HL-60 (cell line): Measurements from ENCODE around the gene MYO7A.

Source experiments
- GABPA ChIP-seq: IDR thresholded peaks from 2 replicates; pipeline ENCODE4 v1.6.1; 2012; ENCODE audit warnings: low read depth
- POLR2AphosphoS5 ChIP-seq: IDR thresholded peaks from 2 replicates; pipeline ENCODE4 v1.6.1; 2012; ENCODE audit warnings: low read depth
- TF ChIP-seq, protein P1 (sequence below): IDR thresholded peaks from one replicate; pipeline ENCODE4 v1.5.1; 2011; ENCODE audit warnings: low read length, control low read depth, inconsistent platforms; ENCODE audit not compliant: insufficient read depth

- TF ChIP-seq, protein P1, sequence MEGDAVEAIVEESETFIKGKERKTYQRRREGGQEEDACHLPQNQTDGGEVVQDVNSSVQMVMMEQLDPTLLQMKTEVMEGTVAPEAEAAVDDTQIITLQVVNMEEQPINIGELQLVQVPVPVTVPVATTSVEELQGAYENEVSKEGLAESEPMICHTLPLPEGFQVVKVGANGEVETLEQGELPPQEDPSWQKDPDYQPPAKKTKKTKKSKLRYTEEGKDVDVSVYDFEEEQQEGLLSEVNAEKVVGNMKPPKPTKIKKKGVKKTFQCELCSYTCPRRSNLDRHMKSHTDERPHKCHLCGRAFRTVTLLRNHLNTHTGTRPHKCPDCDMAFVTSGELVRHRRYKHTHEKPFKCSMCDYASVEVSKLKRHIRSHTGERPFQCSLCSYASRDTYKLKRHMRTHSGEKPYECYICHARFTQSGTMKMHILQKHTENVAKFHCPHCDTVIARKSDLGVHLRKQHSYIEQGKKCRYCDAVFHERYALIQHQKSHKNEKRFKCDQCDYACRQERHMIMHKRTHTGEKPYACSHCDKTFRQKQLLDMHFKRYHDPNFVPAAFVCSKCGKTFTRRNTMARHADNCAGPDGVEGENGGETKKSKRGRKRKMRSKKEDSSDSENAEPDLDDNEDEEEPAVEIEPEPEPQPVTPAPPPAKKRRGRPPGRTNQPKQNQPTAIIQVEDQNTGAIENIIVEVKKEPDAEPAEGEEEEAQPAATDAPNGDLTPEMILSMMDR, result no peak
- TF ChIP-seq POLR2AphosphoS5 (no peak), GABPA (no peak)
These were observed 84.4 kb downstream of the MYO7A start for GRCh38 chr11:77212314-77213007.
